Measurements from ENCODE around the gene SMIM1. TPM values are rescaled to one million over a fixed set of nuclear protein-coding genes. Genes with fewer than 3 reads are reported as not detected.

SMIM1 gene
- total RNA-seq, 1 experiment from 2014 or later = 7.1 TPM

DNA sequence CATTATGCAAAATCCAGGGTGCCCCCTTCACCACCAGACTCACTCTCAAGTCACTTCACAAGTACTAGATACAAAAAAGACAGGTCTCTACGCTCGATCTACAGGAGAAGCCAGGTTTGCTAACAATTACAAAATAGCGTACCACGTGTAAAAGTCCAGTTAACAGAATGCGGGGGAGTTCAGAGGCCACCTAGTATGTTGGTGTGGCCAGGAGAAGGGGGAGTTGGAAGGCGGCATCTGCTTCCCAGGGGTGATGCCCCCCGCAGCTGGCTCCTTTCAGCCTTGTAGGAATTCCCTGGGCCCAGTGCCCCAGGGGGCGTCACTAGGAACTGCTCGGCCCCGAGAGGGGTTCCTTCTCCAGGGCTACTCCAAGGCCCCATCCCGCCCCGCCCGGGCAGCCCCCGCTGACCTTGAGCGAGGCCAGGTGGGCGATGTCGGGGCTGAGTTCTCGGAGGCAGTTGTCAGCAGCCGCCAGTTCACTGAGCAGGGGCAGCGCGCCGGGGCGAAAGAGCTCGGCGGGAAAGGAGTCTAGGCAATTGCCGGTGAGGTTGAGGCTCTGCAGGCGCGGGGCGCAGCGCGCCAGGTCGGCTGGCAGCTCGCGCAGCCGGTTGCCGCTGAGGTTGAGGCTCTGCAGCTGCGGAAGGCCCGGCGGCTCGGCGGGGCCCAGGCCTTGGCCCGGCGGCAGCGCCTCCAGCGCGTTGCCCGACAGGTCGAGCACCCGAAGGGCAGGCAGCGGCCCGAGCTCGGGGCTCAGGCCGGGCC is 23.1 kb downstream of the SMIM1 start:
- Histone ChIP-seq H3K36me3 (ENCODE audit: control insufficient read depth, insufficient read depth, low read length) (no peaks in the 10 kb centered on the region), H3K4me3 (ENCODE audit: low read depth, low read length) (peak overlapping the region; percentile 90), H3K27me3 (replicated peaks; ENCODE audit: control insufficient read depth, insufficient read depth, low read length) (no peaks in the 10 kb centered on the region), H3K9me3 (no peaks in the 10 kb centered on the region), H3K4me1 (peaks cover 5% of the 10 kb centered on the region; the same call in 1 of the 2 replicates)
- Mint-ChIP-seq H3K4me1 (ENCODE audit: low read depth, unreplicated experiment) (peaks cover 8% of the 10 kb centered on the region), H3K27ac (ENCODE audit: unreplicated experiment) (peak overlapping the region; percentile 66), H3K36me3 (ENCODE audit: insufficient read depth, unreplicated experiment) (peaks cover 28% of the 10 kb centered on the region), H3K9me3 (ENCODE audit: unreplicated experiment) (no peaks in the 10 kb centered on the region), H3K4me3 (ENCODE audit: unreplicated experiment) (peak overlapping the region; percentile 88), H3K27me3 (ENCODE audit: insufficient read depth, unreplicated experiment) (no peaks in the 10 kb centered on the region)
- DNase-seq = no peak
- POLR2A ChIA-PET = interaction anchor here (0.6 kb wide), 1 partner anchor 170 kb away, joined by 4 read pairs; no protein-coding TSS in a partner anchor
- BruUV-seq (replicated peaks) = no TSS peak
- intact Hi-C loops (cut with micrococcal nuclease; ENCODE audit: unreplicated experiment) = no loop called here
- no peak for TF ChIP-seq CTCF (IDR thresholded peaks at IDR 0.05; ENCODE audit: insufficient read depth in 1 of 2, low read depth in 1 of 2, low read length in 1 of 2, severe bottlenecking in 1 of 2, unreplicated experiment in 1 of 2)
- CTCF ChIA-PET = interaction anchor here (0.5 kb wide), 1 partner anchor 305 kb away, joined by 5 read pairs; no protein-coding TSS in a partner anchor

DNA sequence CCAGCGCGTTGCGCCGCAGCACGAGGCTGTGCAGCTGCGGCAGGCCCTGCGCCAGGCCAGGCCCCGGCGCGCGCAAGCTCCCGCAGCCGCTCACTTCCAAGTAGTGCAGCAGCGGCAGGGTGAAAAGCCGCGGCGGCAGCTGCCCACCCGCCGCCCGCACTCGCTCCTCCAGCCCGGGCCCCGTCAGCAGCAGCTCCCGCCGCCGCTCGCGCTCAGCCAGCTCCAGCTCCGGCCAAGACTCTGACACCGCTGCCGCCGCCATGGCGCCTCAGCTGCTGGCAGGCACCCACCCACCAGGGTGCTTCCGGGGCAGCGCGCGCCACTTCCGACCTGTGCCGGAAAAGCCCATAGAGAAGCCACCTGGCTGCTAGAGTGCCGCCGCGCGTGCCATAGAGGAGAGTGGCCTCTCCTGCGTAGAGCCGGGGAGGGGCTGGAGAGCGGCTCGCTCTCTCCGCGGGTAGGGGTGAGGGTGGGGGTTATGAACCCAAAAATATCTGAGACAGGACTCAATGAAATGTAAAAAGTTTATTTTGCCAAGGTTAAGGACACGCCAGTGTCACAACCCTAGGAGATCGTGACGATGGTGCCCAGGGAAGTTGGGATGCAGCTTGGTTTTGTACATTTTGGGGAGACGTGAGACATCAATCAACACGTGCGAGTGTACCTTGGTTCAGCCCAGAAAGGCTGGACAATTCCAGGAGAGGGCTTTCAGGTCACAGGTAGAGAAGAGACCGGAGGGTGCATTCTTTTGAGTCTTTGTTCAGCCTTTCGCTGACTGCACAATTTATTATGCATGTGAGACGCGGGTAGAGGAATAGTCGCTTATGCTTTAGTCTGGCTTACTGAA is 23.9 kb downstream of the SMIM1 start, which contains the start of gene LRRC47:
TSS of gene LRRC47 (minus strand) at position 284 of the 847 bp plus-strand sequence. CDS start at position 262, 22 bp downstream.
- Mint-ChIP-seq H3K27me3 (ENCODE audit: insufficient read depth, unreplicated experiment) (no peaks in the 10 kb centered on the region), H3K4me1 (ENCODE audit: low read depth, unreplicated experiment) (peaks cover 8% of the 10 kb centered on the region), H3K9me3 (ENCODE audit: unreplicated experiment) (no peaks in the 10 kb centered on the region), H3K27ac (ENCODE audit: unreplicated experiment) (peak within 1 kb of the TSS; percentile 93), H3K4me3 (ENCODE audit: unreplicated experiment) (peak within 1 kb of the TSS; percentile 88), H3K36me3 (ENCODE audit: insufficient read depth, unreplicated experiment) (peaks cover 25% of the 10 kb centered on the region)
- peak; percentile 90 to 91 for DNase-seq
- H3K36me3 ChIP-seq (ENCODE audit: control insufficient read depth, insufficient read depth, low read length) = no peaks in the 10 kb centered on the region
- H3K4me1 ChIP-seq = peaks cover 5% of the 10 kb centered on the region; the same call in 1 of the 2 replicates
- intact Hi-C loops (cut with micrococcal nuclease; ENCODE audit: unreplicated experiment) = no loop called here
- TSS peak; percentile 68 for BruUV-seq (replicated peaks)
- ChIA-PET POLR2A (interaction anchor here (0.6 kb wide), 1 partner anchor 171 kb away, joined by 4 read pairs; no protein-coding TSS in a partner anchor), CTCF (interaction anchor here (0.5 kb wide), 1 partner anchor 306 kb away, joined by 5 read pairs; no protein-coding TSS in a partner anchor)
- no peak for TF ChIP-seq CTCF (IDR thresholded peaks at IDR 0.05; ENCODE audit: insufficient read depth in 1 of 2, low read depth in 1 of 2, low read length in 1 of 2, severe bottlenecking in 1 of 2, unreplicated experiment in 1 of 2)
- H3K27me3 ChIP-seq (replicated peaks; ENCODE audit: control insufficient read depth, insufficient read depth, low read length) = no peaks in the 10 kb centered on the region
- peaks cover 3% of the 10 kb centered on the region; the same call in 1 of the 2 replicates for H3K9me3 ChIP-seq
- peak within 1 kb of the TSS; percentile 90 for H3K4me3 ChIP-seq (ENCODE audit: low read depth, low read length)
